Mesenchymal stem cell (in vitro differentiated cells and primary cell): ENCODE results near the gene CYP2U1.
A peak's percentile ranks its signal among the peaks of the same experiment; 100 is the strongest.

Source experiments
- DNase-seq: peaks from one replicate; pipeline ENCODE4 v3.0.0-alpha.2; 2013
- H2AFZ ChIP-seq: one replicate; pipeline ENCODE4 v1.6.1; 2013; ENCODE audit warnings: low read depth, mild to moderate bottlenecking, control low read depth, inconsistent platforms, low read length, moderate library complexity
- H2AK5ac ChIP-seq: 2 replicates; pipeline ENCODE4 v1.6.1; 2013; ENCODE audit warnings: low read length, moderate library complexity, mild to moderate bottlenecking, inconsistent platforms; ENCODE audit not compliant: severe bottlenecking
- H2BK120ac ChIP-seq: one replicate; pipeline ENCODE4 v1.6.1; 2013; ENCODE audit warnings: low read depth, mild to moderate bottlenecking, inconsistent platforms, low read length, moderate library complexity
- H2BK12ac ChIP-seq, 2 experiments: one replicate each; pipeline ENCODE4 v1.6.1; 2013; ENCODE audit warnings: inconsistent platforms in 2 of 2, low read length in 2 of 2, mild to moderate bottlenecking in 2 of 2, moderate library complexity in 2 of 2, control low read depth in 1 of 2
- H2BK15ac ChIP-seq: one replicate; pipeline ENCODE4 v1.6.1; 2013; ENCODE audit warnings: mild to moderate bottlenecking, low read depth, inconsistent platforms; ENCODE audit not compliant: poor library complexity, severe bottlenecking
- H2BK5ac ChIP-seq: 2 replicates; pipeline ENCODE4 v1.6.1; 2013; ENCODE audit warnings: low read depth, mild to moderate bottlenecking, low read length, control low read depth, inconsistent platforms; ENCODE audit not compliant: poor library complexity, severe bottlenecking
- H3K14ac ChIP-seq, 2 experiments: one replicate each; pipeline ENCODE4 v1.6.1; 2013; ENCODE audit warnings: inconsistent platforms in 2 of 2, low read length in 2 of 2, control low read depth in 1 of 2, mild to moderate bottlenecking in 1 of 2, moderate library complexity in 1 of 2
- H3K18ac ChIP-seq, 2 experiments: one replicate each; pipeline ENCODE4 v1.6.1; 2013; ENCODE audit warnings: inconsistent platforms in 2 of 2, low read length in 2 of 2, control low read depth in 1 of 2, low read depth in 1 of 2, mild to moderate bottlenecking in 1 of 2
- H3K23ac ChIP-seq, 2 experiments: one replicate each; pipeline ENCODE4 v1.6.1; 2013; ENCODE audit warnings: inconsistent platforms in 2 of 2, low read length in 2 of 2, mild to moderate bottlenecking in 2 of 2, moderate library complexity in 2 of 2, control low read depth in 1 of 2
- H3K27ac ChIP-seq: 2 replicates; pipeline ENCODE4 v1.5.1; 2013; ENCODE audit warnings: mild to moderate bottlenecking, moderate library complexity, low read length, control low read depth, inconsistent platforms; ENCODE audit not compliant: poor library complexity, severe bottlenecking
- H3K27me3 ChIP-seq, 2 experiments: 2 replicates each; pipeline versions ENCODE4 v1.6.1 to v1.7.0; 2013; ENCODE audit warnings: low read length in 2 of 2, mild to moderate bottlenecking in 2 of 2, moderate library complexity in 2 of 2, control low read depth in 1 of 2, inconsistent platforms in 1 of 2; ENCODE audit not compliant: control insufficient read depth in 1 of 2, insufficient read depth in 1 of 2
- H3K36me3 ChIP-seq, 2 experiments: 2 replicates each; pipeline versions ENCODE4 v1.6.1 to v1.7.0; 2013; ENCODE audit warnings: low read length in 2 of 2, control low read depth in 1 of 2, inconsistent platforms in 1 of 2, low read depth in 1 of 2, mild to moderate bottlenecking in 1 of 2; ENCODE audit not compliant: insufficient read depth in 2 of 2, control insufficient read depth in 1 of 2
- H3K4ac ChIP-seq, 2 experiments: one replicate each; pipeline ENCODE4 v1.6.1; 2013; ENCODE audit warnings: inconsistent platforms in 2 of 2, low read length in 2 of 2, mild to moderate bottlenecking in 2 of 2, moderate library complexity in 2 of 2, control low read depth in 1 of 2, low read depth in 1 of 2
- H3K4me1 ChIP-seq: 2 replicates; pipeline ENCODE4 v1.6.1; 2013; ENCODE audit warnings: low read depth, low read length, control low read depth; ENCODE audit not compliant: control insufficient read depth, insufficient read depth
- H3K4me2 ChIP-seq: 2 replicates; pipeline ENCODE4 v1.6.1; 2013; ENCODE audit warnings: low read length, mild to moderate bottlenecking, inconsistent platforms; ENCODE audit not compliant: poor library complexity, severe bottlenecking
- H3K4me3 ChIP-seq, 2 experiments: 2 replicates each; pipeline versions ENCODE4 v1.5.1 to v1.7.0; 2013; ENCODE audit warnings: low read length in 2 of 2, mild to moderate bottlenecking in 2 of 2, control low read depth in 1 of 2, low read depth in 1 of 2; ENCODE audit not compliant: insufficient read depth in 1 of 2
- H3K79me1 ChIP-seq: replicated peaks from 2 replicates; pipeline ENCODE4 v1.6.1; 2013; ENCODE audit warnings: mild to moderate bottlenecking, control low read depth, low read length, inconsistent platforms; ENCODE audit not compliant: poor library complexity, severe bottlenecking
- H3K9ac ChIP-seq: 2 replicates; pipeline ENCODE4 v1.7.0; 2013; ENCODE audit warnings: mild to moderate bottlenecking, low read length, moderate library complexity
- H3K9me3 ChIP-seq: 2 replicates; pipeline ENCODE4 v1.7.0; 2013; ENCODE audit warnings: mild to moderate bottlenecking, low read length; ENCODE audit not compliant: control insufficient read depth
- H4K8ac ChIP-seq: one replicate; pipeline ENCODE4 v1.6.1; 2013; ENCODE audit warnings: inconsistent platforms, mild to moderate bottlenecking, low read length, moderate library complexity
- H4K91ac ChIP-seq: one replicate; pipeline ENCODE4 v1.6.1; 2013; ENCODE audit warnings: mild to moderate bottlenecking, low read length, inconsistent platforms
- WGBS: methylation state at CpG from one replicate; pipeline ENCODE4 v1.1.7; 2013; ENCODE audit warnings: mixed read lengths; 5-methylcytosine and 5-hydroxymethylcytosine counted together

The CYP2U1 gene

DNA sequence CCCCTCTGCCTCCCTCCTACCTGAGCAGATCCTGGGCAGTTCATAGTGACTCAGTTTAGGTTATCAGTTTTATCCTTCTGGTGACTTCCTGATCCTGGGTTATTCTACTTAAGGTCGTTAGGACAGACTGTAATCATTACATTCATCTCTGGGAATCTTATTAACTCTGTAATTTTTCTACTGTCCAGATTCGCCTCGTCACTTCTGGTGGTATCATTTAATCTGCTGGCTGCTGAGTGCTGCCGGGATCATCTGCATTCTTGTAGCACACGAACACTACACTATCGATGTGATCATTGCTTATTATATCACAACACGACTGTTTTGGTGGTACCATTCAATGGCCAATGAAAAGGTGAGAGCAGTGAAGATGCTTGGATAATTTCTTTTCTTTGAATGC, 23.0 kb upstream of the CYP2U1 start:
- Histone ChIP-seq H3K4ac (no peak overlapping the region), H3K23ac (no peak overlapping the region), H2BK120ac (no peak overlapping the region), H3K4me3 (no peak overlapping the region), H4K91ac (no peak overlapping the region), H3K4me2 (no peak overlapping the region), H3K18ac (no peak overlapping the region), H3K14ac (no peak overlapping the region), H2BK5ac (no peak overlapping the region), H3K9ac (no peak overlapping the region), H3K36me3 (peaks cover 0 to 47% of the 10 kb centered on the region in 2 experiments), H2AK5ac (no peak overlapping the region), H3K79me1 (peaks cover 5% of the 10 kb centered on the region), H2BK12ac (no peak overlapping the region), H3K9me3 (no peaks in the 10 kb centered on the region), H3K27ac (no peak overlapping the region), H4K8ac (no peak overlapping the region), H2BK15ac (no peak overlapping the region), H3K4me1 (no peaks in the 10 kb centered on the region), H2AFZ (no peak overlapping the region), H3K27me3 (no peaks in the 10 kb centered on the region)
- no peak for DNase-seq
- 93% methylated on average over 7 of the region's 7 CpGs for WGBS

DNA sequence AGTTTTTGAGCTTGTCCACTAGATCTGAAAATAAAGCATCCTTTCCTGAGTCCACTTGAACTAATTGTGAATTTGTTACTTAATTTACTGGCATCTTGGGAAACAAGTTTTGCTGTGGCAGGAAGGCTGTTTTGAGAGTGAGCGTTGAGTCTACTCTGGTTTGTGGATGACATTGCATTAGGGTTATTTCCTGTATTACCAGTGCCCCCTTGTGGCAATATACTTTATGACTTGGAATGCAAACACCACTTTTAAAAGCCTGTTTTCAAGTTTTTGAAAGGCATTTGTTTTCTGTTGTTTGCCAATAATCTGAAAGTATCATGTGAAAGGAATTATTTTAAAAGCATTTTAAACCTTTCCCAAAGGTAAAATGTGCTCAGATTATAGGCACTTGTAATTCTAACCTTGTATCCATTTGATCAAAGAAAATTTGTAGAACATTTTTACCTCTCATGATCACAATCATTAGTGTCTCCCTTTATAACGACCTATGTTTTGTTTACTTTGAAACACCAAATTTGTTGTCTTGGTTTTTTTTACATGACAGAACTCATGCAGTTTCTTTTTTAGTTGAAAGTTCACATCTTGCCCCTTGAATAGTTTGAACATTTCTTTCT, 18.0 kb upstream of the CYP2U1 start:
- Histone ChIP-seq H2BK15ac (no peak overlapping the region), H2BK12ac (no peak overlapping the region), H3K9ac (peak overlapping the region; percentile 46), H3K4ac (no peak overlapping the region), H2BK5ac (no peak overlapping the region), H2BK120ac (no peak overlapping the region), H3K79me1 (peaks cover 2% of the 10 kb centered on the region), H4K8ac (no peak overlapping the region), H2AK5ac (no peak overlapping the region), H4K91ac (no peak overlapping the region), H3K18ac (no peak overlapping the region), H3K36me3 (peaks cover 0 to 35% of the 10 kb centered on the region in 2 experiments), H3K23ac (no peak overlapping the region), H3K9me3 (no peaks in the 10 kb centered on the region), H3K14ac (no peak overlapping the region), H3K4me2 (no peak overlapping the region), H3K27me3 (no peaks in the 10 kb centered on the region), H3K4me1 (no peaks in the 10 kb centered on the region), H3K27ac (no peak overlapping the region), H3K4me3 (no peak overlapping the region), H2AFZ (no peak overlapping the region)
- 0% methylated on average over 1 of the region's 2 CpGs for whole genome bisulfite sequencing
- DNase-seq: peak; percentile 73

DNA sequence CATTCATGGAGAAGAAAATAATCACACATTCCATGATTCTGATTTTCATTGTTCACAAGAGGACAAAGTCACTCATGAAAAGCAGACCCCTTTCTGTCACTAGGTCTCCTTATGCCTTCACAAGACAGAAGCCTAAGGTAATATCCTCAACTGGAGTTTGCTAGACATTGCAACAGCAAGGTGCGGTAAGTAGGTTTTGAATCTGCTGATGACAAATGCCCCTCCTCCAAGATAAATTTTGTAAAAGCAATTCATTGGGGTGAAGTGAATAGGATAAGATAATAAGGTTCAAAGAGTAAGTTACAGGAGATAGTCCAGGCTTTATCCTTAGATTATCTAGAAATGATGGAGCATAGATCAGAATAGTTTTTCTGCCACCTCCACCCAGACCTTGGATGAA, 16.1 kb upstream of the CYP2U1 start:
- Histone ChIP-seq H3K4me1 (no peaks in the 10 kb centered on the region), H4K8ac (no peak overlapping the region), H4K91ac (no peak overlapping the region), H3K36me3 (peaks cover 0 to 19% of the 10 kb centered on the region in 2 experiments), H2BK120ac (no peak overlapping the region), H2BK12ac (no peak overlapping the region), H3K9me3 (peaks cover 12% of the 10 kb centered on the region), H3K27me3 (no peaks in the 10 kb centered on the region), H3K27ac (no peak overlapping the region), H2BK15ac (no peak overlapping the region), H3K79me1 (peaks cover 2% of the 10 kb centered on the region), H3K9ac (no peak overlapping the region), H3K4me3 (no peak overlapping the region), H3K4ac (no peak overlapping the region), H2AFZ (no peak overlapping the region), H2AK5ac (no peak overlapping the region), H3K23ac (no peak overlapping the region), H3K18ac (no peak overlapping the region), H2BK5ac (no peak overlapping the region), H3K14ac (no peak overlapping the region), H3K4me2 (no peak overlapping the region)
- WGBS: 100% methylated on average over 1 of the region's 1 CpG
- DNase-seq: no peak

DNA sequence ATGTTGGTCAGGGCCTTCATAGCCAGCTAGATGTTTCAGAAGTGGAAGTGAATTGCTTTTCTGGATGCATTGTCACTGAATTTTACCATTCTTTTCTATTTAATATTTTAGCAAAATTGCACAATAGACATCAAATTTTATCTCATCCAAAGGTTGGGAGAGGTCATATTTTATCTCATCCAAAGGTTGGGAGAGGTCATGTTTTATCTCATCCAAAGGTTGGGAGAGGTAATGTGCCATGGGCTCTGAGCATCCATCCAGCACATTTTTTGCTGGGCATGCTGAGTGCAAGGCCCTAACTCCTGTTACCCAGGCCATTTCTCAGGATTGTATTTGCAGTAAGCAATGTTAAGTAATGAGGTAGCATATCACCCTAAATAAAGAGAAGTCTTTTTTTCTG, 14.7 kb upstream of the CYP2U1 start:
- Histone ChIP-seq H3K27ac (no peak overlapping the region), H2BK5ac (no peak overlapping the region), H3K9ac (no peak overlapping the region), H2BK120ac (no peak overlapping the region), H2BK15ac (no peak overlapping the region), H4K8ac (no peak overlapping the region), H3K18ac (no peak overlapping the region), H2BK12ac (no peak overlapping the region), H3K4me3 (no peak overlapping the region), H3K4ac (no peak overlapping the region), H3K4me2 (no peak overlapping the region), H3K23ac (no peak overlapping the region), H3K36me3 (peaks cover 0 to 11% of the 10 kb centered on the region in 2 experiments), H3K27me3 (no peaks in the 10 kb centered on the region), H2AFZ (no peak overlapping the region), H3K9me3 (peaks cover 17% of the 10 kb centered on the region), H4K91ac (no peak overlapping the region), H3K4me1 (no peaks in the 10 kb centered on the region), H3K79me1 (no peaks in the 10 kb centered on the region), H3K14ac (no peak overlapping the region), H2AK5ac (no peak overlapping the region)
- DNase-seq: no peak
